Measurements from ENCODE around the gene KLHL10.

DNA sequence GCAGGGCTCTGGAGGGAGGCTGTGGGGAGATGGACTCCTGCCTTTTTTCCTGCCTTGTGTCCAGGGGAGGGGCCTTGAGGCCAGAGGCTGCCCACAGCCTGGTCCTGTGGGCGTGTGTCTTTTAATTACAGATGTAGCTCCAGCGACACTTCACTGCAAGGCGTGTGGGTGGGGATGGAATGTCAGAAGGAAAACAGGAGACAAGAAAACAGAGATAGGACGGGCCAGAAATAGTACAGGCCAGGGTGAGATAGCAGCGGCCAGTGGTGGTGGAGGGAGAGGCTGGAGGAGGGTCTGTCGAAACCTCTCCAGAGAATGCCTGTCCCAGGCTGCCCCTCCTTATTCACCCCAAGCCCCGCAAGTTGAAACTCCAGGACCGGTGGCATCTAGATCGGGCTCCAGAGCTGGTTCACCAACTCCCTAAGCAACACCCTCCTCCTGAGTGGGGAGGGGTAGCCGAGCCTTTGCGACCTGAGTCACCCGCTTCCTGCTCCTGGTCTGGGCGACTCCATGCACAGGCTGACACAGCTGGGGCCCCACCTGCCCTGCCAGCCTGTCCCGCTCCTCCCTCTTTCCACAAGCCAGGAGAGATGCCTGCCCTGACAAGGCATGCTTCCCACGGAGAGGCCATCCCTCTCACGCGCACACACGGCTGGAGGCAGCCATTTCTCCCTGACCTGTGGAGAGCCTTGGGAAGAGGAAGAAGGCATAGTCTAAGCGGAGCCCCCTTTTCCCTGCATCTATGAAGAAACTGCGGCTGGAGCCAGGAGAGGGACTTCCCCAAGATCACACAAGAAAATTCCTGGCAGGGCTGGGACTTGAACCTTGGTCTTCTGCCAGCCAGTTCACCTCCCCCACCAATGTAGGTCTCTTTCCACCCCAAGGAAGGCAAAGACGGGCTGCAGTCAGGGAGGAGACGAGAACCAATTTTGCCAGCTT lies 44.5 kb upstream of the KLHL10 start:
- TF ChIP-seq, protein P1, sequence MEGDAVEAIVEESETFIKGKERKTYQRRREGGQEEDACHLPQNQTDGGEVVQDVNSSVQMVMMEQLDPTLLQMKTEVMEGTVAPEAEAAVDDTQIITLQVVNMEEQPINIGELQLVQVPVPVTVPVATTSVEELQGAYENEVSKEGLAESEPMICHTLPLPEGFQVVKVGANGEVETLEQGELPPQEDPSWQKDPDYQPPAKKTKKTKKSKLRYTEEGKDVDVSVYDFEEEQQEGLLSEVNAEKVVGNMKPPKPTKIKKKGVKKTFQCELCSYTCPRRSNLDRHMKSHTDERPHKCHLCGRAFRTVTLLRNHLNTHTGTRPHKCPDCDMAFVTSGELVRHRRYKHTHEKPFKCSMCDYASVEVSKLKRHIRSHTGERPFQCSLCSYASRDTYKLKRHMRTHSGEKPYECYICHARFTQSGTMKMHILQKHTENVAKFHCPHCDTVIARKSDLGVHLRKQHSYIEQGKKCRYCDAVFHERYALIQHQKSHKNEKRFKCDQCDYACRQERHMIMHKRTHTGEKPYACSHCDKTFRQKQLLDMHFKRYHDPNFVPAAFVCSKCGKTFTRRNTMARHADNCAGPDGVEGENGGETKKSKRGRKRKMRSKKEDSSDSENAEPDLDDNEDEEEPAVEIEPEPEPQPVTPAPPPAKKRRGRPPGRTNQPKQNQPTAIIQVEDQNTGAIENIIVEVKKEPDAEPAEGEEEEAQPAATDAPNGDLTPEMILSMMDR (IDR thresholded peaks at IDR 0.05), result no peak
- TF ChIP-seq POLR2A (IDR thresholded peaks at IDR 0.05) (no peak), EP300 (IDR thresholded peaks at IDR 0.05) (no peak)

Measured in tibial nerve (tissue), 4 donors.